ENCODE results near the gene MAPK1.
"Not testable (repeated sequence)": the region's sequence is repeated elsewhere in the genome, so short reads cannot be mapped to it uniquely, and the experiment has no call there.

The MAPK1 gene

DNA sequence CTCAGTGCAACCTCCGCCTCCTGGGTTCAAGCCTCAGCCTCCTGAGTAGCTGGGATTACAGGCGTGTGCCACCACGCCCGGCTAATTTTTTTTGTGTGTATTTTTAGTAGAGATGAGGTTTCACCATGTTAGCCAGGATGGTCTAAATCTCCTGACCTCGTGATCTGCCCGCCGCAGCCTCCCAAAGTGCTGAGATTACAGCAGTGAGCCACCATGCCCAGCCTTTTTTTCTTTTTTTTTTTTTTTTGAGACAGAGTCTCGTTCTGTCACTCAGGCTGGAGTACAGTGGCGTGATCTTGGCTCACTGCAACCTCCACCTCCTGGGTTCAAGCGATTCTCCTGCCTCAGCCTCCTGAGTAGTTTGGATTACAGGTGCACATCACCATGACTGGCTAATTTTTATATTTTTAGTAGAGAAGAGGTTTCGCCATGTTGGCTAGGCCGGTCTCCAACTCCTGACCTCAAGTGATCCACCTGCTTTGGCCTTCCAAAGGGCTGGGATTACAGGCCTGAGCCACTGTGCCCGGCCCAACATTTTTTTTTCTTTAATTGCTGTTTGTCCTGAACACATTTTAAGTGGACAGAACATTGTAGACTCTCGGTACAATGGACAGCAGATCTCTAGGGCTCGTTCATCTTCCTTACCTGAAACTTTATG is 146.1 kb downstream of the MAPK1 start:
- DNase-seq = not testable (repeated sequence)

GRCh38 chr22:21720191-21720859 is 147.1 kb downstream of the MAPK1 start:
- DNase-seq = not testable (repeated sequence)

DNA sequence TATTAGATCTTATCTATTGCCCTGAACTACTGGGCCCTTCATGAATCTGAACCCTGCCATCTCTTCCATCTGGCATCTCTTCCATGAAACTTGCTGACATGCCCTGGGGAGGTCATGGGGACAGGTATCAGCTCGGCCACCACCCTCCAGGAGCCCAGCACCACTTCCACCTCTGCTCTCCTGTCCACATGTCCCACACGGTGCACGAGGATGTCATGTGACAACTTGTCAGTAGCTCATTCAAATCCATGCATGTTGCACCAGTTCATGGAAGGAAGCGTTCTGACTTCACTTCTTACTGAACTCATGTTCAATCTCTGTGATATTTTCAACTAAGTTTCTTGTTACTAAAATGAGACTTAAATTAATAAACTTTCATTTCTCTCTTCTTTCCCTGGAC is 148.4 kb downstream of the MAPK1 start:
- DNase-seq = no peak

DNA sequence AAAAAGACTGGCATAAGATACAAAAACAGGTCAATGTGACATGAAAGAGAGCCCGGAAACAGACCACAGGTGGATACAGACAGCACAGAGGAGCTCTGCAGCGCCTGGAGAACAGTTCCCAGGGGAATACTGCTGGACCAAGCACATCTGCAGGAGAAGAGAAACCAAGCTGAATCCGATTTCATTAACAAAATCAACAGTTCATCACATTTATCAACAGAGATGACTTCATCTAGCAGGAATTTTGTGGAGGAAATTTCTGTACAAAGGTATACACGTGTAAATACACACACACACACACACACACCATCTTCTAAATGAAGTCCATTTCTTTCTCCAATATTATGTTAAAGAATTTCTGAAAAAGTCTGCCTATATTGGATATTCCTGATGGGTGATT is 148.9 kb downstream of the MAPK1 start:
- DNase-seq = no peak

GRCh38 chr22:21716395-21717122 is 150.9 kb downstream of the MAPK1 start:
- not testable (repeated sequence) for DNase-seq

DNA sequence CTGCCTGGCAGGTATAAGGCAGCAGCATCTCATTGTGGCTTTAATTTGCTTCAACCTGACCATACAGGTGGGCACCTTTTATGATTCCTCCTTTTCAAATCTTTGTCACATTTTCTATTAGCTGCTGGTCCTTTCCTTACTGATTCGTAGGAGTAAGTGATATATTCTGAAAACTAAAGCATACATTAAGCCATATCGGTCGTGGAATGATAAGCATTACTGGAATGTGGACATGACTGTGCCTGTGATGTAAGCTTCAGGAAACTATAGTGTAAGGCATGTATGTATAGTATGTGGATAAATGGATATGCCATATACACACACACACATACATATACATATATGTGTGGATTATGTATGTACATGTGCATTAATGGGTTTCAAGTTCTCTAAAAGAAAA is 152.7 kb downstream of the MAPK1 start:
- no peak for DNase-seq

GRCh38 chr22:21714059-21714770 is 153.2 kb downstream of the MAPK1 start:
- no peak for DNase-seq

DNA sequence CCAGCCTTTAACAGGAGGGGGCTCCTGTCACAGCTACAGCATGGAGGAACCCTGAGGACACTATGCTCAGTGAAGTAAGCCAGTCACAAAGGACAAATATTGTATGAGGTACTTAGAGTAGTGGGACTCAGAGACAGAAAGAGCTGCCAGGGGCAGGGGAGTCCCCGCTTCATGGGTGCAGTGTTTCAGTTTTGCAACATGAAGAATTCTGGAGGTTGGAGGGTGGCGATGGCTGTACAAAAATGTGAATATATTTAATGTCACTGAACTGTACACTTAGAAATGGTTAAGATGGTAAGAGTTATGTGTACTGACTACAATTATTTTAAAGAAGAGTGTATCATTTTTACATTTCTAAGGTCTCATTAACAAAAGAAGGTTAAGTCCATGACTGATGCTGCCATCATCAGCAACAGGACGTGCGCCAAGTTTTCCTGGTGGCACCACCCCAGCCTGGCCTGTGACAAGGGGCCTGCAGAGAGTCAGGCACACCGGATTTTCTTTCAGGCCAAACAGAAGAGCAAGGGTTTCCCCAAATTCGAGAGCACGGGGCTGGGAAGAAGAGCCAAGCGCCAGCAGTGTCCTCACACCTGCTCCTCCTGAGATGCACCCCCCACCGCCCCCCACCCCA is 153.9 kb downstream of the MAPK1 start:
- DNase-seq = no peak

GRCh38 chr22:21712751-21713427 is 154.6 kb downstream of the MAPK1 start:
- DNase-seq = peak; percentile 79

DNA sequence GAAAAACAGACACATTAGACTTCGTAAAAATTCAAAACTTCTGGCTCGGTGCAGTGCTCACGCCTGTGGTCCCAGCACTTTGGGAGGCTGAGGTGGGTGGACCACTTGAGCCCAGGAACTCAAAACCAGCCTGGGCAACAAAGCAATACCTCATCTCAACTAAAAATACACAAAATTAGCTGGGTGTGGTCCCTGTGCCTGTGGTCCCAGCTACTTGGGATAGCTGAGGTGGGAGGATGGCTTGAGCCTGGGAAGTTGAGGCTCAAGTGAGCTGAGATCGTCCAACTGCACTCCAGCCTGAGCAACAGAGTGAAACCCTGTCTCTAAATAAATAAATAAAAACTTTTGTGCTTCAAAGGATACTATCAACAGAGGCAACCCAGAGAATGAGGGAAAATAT is 155.6 kb downstream of the MAPK1 start:
- no peak for DNase-seq

GRCh38 chr22:21710156-21710555 is 157.3 kb downstream of the MAPK1 start:
- no peak for DNase-seq

DNA sequence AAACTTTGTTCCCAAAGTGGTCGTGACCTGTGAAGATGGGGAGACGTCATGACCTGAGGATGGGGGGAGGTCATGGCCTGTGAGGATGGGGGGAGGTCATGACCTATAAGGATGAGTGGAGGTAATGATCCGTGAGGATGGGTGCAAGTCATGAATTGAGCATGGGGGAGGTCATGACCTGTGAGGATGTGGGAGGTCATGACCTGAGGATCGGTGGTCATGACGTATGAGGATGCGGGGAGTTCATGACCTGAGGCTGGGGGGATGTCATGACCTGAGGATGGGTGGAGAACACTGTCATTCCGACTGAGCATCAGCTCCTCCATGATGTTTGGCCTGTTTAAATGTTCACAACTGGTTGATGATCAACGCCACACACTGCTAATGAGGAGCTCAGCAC is 157.8 kb downstream of the MAPK1 start:
- DNase-seq = no peak

- DNase-seq = no peak
Measured at GRCh38 chr22:21708960-21709359, 158.5 kb downstream of the MAPK1 start.

DNA sequence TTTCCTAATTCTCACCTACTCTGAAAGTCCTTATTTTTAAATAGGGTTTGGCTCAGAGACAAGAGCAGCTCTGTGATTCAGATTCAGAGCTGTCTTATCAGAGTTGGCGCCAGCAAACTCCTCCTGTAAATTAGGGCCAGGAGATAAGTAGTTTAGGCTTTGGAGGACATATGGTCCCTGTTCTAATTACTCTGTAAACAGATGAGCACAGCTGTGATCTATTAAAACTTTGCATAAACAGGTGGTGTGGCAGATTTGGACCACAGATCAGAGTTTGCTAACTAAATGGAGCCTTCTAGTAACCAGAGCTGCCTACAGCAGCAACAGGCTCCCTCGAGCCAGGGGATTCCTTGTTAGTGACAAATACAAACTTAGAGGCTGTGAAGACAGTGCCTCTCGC is 159.8 kb downstream of the MAPK1 start:
- DNase-seq = no peak
